ENCODE data around the gene AKAP11.

AKAP11 gene

GRCh38 chr13:42258747-42259146, 13.2 kb upstream of the AKAP11 start:
- no peak for DNase-seq (ENCODE audit: low read depth)
- TF ChIP-seq, protein P1, sequence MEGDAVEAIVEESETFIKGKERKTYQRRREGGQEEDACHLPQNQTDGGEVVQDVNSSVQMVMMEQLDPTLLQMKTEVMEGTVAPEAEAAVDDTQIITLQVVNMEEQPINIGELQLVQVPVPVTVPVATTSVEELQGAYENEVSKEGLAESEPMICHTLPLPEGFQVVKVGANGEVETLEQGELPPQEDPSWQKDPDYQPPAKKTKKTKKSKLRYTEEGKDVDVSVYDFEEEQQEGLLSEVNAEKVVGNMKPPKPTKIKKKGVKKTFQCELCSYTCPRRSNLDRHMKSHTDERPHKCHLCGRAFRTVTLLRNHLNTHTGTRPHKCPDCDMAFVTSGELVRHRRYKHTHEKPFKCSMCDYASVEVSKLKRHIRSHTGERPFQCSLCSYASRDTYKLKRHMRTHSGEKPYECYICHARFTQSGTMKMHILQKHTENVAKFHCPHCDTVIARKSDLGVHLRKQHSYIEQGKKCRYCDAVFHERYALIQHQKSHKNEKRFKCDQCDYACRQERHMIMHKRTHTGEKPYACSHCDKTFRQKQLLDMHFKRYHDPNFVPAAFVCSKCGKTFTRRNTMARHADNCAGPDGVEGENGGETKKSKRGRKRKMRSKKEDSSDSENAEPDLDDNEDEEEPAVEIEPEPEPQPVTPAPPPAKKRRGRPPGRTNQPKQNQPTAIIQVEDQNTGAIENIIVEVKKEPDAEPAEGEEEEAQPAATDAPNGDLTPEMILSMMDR (conservative IDR thresholded peaks at IDR 0.05; ENCODE audit: low read length) = no peak
- H3K4me3 ChIP-seq (ENCODE audit: low read length) = no peak overlapping the region

- no peak for DNase-seq (ENCODE audit: low read depth)
- no peak overlapping the region for H3K4me3 ChIP-seq (ENCODE audit: low read length)
- TF ChIP-seq, protein P1 (conservative IDR thresholded peaks at IDR 0.05; ENCODE audit: low read length) = no peak
These were observed 12.4 kb upstream of the AKAP11 start for GRCh38 chr13:42259515-42259914.

DNA sequence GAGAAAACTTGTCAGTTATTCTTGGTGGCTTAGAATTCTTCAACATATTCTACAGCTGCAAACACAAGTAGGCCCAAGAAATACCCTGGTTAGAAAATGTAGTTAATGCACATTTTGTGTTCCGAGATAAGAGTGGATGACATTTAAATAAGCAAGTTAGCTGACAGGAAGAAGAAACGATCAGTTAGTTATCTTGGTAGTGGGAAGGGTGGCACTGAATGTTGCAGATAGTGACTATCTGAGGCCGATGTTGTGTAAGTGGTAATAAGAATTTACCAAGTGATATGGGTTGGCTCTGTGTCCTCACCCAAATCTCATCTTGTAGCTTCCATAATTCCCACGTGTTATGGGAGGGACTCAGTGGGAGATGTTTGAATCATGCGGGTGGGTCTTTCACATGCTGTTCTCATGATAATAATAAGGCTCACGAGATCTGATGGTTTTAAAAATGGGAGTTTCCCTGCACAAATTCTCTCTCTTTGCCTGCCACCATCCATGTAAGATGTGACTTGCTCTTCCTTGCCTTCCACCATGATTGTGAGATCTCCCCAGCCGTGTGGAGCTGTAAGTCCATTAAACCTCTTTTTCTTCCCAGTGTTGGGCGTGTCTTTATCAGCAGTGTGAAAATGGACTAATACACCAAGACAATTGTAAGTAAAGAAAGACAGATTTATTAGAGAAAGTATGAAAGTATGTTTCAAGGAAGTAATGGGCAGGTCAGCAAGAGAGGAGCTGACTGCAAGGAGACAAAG, 10.9 kb upstream of the AKAP11 start:
- DNase-seq (ENCODE audit: low read depth) = no peak
- TF ChIP-seq, protein P1 (conservative IDR thresholded peaks at IDR 0.05; ENCODE audit: low read length) = no peak
- H3K4me3 ChIP-seq (ENCODE audit: low read length) = no peak overlapping the region

- DNase-seq (ENCODE audit: low read depth) = peak; percentile 58
- H3K4me3 ChIP-seq (ENCODE audit: low read length) = no peak overlapping the region
- TF ChIP-seq, protein P1 (conservative IDR thresholded peaks at IDR 0.05; ENCODE audit: low read length) = no peak
These were observed 5.5 kb upstream of the AKAP11 start for GRCh38 chr13:42266473-42266872.

GRCh38 chr13:42270160-42270856, 1.6 kb upstream of the AKAP11 start:
- no peak overlapping the region for H3K4me3 ChIP-seq (ENCODE audit: low read length)
- no peak for DNase-seq (ENCODE audit: low read depth)
- TF ChIP-seq, protein P1 (conservative IDR thresholded peaks at IDR 0.05; ENCODE audit: low read length) = no peak

DNA sequence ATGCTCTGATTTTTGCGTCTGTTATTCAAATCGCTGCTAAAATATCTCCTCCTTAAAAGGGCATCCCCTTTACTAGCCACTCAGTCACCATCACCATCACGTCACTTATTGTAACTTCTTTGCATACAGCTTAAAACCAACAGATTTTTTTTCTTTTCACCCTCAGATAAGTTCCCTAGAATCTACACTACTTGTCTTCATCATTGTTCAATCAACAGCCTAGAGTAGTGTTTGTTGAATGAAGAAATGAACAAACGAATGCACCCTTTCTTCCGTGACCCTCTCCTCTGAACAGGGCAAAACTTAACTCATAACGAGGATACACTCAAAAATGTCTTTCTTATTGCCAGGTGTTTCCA, 1.1 kb upstream of the AKAP11 start:
- DNase-seq (ENCODE audit: low read depth) = no peak
- H3K4me3 ChIP-seq (ENCODE audit: low read length) = peak overlapping the region; percentile 83
- TF ChIP-seq, protein P1 (conservative IDR thresholded peaks at IDR 0.05; ENCODE audit: low read length) = no peak

Measured in AG10803 (cell line).